Activated CD4-positive, alpha-beta T cell treated with anti-CD3 and anti-CD28 coated beads, Interleukin-2, amount 50 U/mL, for 24 hours (primary cell): Measurements from ENCODE around the gene PFDN1.

ENCODE experiments used
- DNase-seq, 2 donors: peaks; one replicate each; pipeline ENCODE4 v3.0.0-alpha.2; 2020; ENCODE audit warnings: low read depth in 1 of 2, low spot score in 1 of 2

The PFDN1 gene

GRCh38 chr5:140260089-140260656, 42.7 kb downstream of the PFDN1 start:
- no peak for DNase-seq

GRCh38 chr5:140259500-140259899, 43.4 kb downstream of the PFDN1 start:
- no peak for DNase-seq

DNA sequence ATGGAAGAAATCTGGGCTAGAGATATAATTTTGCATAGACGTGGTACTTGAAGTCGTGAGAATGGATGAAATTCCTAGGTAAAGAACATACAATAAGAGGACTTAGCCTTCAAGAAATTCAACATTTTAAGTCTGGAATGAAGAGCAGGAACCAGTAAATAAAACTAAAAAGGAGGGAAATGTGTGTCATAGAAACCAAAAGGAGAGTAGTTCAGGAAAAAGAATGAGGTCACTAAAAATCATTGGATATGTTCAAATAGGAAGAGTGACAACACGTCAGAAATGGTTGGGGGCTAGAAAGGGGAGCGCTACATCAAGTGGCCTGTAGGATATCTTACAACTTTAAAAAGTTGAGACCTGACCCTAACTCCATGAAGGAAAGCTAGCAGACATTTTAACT, 44.0 kb downstream of the PFDN1 start:
- DNase-seq: no peak

DNA sequence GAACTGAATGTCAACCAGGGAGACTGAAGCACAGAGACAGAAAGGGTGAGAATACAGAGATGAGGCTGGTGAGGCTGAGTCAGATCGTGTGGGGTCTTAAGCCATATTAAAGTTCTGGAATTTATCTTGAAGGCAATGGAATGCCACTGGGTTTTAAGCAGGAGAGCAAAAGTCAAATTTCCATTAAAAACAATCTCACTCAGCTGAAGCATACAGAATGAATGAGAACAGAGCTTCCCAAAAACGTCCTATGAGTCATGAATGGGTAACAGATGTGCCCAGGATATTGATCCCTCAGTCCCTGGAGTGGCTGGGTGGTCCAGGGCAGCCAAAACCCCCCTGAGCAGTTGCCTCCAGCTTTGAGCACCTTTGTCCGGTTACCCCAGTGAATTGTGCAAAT, 44.9 kb downstream of the PFDN1 start:
- DNase-seq: no peak

DNA sequence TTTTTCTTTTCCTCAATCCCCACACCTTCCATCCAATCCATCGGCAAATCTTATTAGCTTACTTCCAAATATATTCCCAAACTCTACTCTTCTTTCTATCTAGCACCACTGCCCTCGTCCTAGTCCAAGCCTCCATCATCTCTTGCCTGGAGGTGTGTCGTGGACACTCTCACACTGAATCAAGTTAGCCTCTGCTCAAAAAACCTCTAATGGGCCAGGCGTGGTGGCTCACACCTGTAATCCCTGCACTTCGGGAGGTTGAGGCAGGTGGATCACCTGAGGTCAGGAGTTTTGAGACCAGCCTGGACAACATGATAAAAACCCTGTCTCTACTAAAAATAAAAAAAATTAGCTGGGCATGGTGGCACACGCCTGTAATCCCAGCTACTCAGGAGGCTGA, 46.2 kb downstream of the PFDN1 start:
- no peak for DNase-seq

DNA sequence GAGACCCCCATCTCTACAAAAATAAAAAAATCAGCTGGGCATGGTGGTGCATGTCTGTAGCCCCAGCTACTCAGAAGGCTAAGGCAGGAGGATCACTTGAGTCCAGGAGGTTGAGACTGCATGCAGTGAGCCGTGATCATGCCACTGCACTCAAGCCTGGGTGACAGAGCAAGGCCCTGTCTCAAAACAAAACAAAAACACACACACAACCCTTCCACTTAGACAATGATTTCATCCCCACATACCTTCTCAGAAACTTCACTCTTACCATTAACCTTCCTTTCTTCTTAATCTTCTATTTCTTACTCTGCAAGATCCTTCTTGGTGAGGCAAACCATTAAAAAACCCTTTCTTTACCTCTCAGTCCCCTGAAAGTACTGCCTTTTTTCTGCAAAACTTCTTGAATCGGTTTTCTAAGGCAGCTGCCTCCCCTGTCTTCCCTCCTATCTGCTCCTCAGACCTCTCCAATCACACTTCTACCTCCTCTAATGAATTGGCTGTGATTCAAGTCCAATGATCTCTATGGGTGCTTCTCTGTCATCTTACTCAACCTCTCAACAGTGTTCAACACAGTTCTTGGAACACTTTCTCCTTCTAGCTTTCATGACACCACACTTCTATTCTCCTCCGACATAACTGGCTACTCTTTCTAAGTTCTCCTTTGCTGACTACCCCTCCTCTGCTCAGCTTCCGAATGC, 47.3 kb downstream of the PFDN1 start:
- DNase-seq: no peak

DNA sequence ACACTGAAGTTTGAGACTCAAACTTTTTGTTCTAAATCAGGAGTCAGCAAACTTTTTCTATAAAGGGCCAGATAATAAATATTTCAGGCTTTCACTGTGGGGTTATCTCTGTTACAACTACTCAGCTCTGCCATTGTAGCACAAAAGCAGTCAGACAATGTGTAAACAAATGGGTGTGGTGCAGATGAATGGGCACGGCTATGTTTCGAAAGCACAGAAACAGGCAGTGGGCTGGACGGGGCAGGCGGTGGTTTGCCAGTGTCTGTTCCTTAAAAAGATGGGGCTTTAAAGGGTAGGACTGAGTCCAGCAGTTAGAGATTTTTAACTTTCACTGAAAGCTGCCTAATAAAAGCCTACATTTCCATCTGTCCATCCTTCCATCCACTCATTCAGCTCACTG, 48.9 kb downstream of the PFDN1 start:
- no peak for DNase-seq

DNA sequence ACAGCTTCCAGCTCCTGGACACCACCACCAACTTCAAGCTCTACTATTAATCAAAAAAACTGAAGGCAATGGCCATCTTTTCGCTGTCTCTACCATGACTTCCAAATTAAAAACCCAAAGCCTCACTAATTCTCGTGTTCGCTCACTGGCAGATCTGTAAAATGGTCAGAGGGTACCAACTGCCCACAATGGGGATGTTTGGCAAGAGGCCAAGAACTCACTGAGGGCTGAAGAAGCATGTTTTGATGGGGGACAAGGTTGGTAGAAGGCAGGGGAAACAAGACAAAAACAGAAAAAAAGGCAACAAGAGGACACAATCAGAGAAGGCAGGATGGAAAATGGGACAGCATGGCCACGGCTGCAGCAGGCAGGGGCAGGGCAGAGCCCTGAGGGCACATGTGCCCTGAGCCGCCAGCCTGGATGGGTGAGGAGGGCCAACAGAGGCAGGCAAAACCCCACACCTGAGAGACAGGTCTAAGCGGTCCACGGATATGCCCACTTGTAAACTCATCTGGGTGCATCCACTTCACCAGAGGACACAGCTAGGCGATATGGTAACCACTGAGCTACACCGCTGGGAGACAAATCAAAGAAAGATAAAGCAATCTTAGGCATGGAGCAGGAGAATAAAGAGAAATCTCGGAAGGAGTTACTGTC, 50.3 kb downstream of the PFDN1 start:
- no peak for DNase-seq

DNA sequence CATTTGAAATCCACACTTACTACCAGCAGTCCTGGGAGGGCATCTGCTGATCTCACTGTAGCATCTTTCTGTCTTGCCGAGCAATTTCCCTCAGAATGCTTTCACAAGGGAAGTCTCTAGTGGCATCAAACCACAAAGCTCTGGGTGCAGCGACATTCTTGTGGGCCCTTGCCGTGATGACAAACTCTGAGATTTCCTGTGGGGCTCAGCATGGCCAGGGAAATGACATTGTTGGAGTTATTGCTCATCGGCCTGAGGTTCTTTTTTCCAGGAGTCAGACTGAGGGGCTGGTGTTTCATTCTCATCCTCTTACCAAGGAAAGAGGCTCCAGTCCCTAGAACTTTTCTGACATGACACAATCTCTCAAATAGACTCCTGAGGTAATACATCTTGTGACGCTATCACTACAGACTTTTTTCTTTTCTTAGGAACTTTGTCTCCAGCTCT, 51.4 kb downstream of the PFDN1 start:
- DNase-seq: peak; percentile 21 to 56

GRCh38 chr5:140250386-140250785, 52.5 kb downstream of the PFDN1 start:
- DNase-seq: no peak

GRCh38 chr5:140249536-140249935, 53.4 kb downstream of the PFDN1 start:
- DNase-seq: no peak

DNA sequence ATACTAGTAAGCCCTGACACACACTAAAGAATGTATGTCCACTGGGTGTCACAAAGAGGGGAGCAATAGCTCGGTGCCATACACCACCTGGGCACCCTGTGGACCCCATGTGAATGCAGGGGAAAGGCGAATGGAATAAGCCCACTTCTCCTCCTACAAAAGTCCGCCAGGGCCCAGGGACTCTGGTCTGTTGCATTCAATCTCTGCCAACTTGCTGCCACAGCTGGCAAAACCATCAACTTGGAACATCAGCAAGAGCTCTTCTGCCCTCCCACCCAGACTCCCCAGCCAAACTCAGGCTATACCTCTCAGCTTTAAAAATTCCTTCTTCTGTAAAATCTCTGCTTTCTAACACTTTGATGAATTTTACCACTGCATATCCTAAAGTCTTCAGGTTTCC, 54.5 kb downstream of the PFDN1 start:
- no peak for DNase-seq

- DNase-seq: no peak
Observed at GRCh38 chr5:140246378-140247122, 56.4 kb downstream of the PFDN1 start.

DNA sequence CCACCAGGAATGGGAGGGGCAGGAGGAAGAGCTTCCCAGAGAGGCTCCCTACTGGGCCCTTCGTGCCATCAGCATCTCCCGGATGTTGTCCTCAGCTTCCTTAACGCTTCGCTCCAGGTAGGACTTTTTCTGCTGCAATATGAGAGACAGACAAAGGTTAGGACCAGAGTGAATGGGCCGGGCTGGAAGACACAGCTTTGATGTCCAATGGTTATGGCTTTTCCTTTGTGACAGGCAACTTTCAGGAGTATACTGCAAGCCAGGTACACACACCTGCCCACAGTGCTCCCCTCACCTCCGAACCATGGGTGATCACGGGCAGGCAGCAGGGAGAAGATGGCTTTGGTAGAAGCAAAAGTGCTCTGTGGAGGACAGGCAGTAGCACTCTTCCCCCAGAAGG, 57.0 kb downstream of the PFDN1 start:
- no peak for DNase-seq

GRCh38 chr5:140245341-140245740, 57.6 kb downstream of the PFDN1 start:
- DNase-seq: no peak

GRCh38 chr5:140244525-140245025, 58.3 kb downstream of the PFDN1 start:
- peak; percentile 61 to 70 for DNase-seq

DNA sequence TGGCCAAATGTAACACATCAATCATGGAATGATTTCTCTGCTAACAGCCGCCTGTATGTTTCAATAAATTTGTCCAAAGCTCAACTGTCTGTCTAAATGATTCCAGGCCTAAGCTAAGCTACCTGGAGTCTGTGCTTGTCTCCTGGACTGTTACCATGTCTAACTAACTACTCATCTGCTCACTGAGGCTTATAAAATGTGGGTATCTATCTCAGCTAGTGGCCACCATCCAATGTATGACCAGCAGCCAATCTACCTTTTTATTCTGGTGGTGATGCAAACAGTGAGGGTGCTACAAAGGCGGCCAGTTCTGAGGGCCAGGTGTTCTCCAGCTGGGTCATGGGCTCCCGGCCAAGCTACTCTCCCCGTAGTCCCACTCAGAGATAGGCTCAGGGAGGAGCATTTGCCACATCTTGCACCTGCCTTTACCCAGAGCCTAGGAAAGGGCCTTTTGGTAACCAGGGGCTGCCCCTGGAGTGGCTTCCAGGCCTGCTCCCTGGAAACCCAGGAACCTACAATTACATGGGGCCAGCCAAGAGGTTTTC, 59.1 kb downstream of the PFDN1 start:
- DNase-seq: no peak

DNA sequence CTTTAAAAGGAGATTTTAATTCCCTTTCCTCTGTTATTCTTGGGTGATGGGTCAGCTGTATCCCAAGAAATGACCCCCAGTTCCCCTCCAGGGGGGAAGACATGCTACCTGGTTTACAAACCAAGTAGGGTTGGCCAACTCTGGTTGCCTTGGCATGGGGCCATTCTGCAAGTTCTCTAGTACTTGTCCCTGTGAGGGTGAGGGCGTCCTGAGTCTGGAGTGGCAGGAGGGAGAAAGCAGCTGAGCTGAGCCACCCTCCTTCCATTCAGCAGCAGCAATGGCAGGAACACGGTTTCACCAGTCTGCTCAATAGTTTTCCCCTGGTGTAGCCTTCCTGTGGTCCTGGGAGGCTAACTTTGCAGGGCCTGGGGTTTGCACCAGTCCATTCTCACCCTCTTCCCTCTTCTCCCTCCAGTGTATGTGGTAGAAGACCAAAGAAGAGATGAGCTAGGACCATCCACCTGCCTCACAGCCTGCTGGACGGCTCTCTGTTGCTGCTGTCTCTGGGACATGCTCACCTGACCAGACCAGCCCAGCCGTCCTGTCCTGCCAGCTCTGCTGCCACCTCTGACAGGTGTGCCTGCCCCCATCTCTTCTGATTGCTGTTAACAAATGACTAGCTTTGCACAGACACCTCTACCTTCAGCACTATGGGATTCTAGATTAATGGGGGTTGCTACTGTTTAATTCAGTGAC, 59.9 kb downstream of the PFDN1 start:
- no peak for DNase-seq

DNA sequence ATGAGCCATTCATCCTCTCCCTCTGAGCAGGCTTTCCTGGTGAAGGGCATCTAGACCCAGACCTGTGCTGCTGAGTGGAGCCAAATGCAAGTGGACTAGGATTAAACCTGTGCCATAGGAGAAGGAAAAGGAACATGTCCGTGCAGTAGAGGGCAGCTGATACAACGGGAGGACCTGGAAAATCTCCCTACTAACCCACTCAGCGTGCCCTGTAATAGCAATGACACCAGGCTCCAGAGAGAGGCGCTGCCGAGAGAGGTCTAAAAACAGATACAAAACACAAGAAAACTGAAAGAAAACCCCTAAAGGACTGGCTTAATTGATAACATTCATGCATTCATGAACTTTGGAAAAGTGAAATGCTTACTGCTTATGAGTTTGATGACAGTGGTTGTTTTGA, 60.8 kb downstream of the PFDN1 start:
- DNase-seq: no peak

- DNase-seq: no peak
Observed at GRCh38 chr5:140240987-140241706, 61.8 kb downstream of the PFDN1 start.
